IPS DF 4.7 (cell line): Measurements from ENCODE around the gene CLDN4.

ENCODE experiments used
- DNase-seq: peaks from one replicate; pipeline ENCODE4 v3.0.0-alpha.2; 2013; ENCODE audit warnings: low spot score; ENCODE audit errors: extremely low read depth

The CLDN4 gene

GRCh38 chr7:73871163-73872011 lies 40.6 kb downstream of the CLDN4 start:
- no peak for DNase-seq

GRCh38 chr7:73872056-73872908 lies 41.5 kb downstream of the CLDN4 start:
- DNase-seq, result no peak

- no peak for DNase-seq
These were observed 45.6 kb downstream of the CLDN4 start for GRCh38 chr7:73876361-73876760.

- no peak for DNase-seq
These were observed 46.2 kb downstream of the CLDN4 start for GRCh38 chr7:73876973-73877372.

GRCh38 chr7:73879977-73880681 lies 49.3 kb downstream of the CLDN4 start:
- no peak for DNase-seq

- no peak for DNase-seq
These were observed 50.0 kb downstream of the CLDN4 start for GRCh38 chr7:73880755-73881328.

GRCh38 chr7:73881352-73882046 lies 50.7 kb downstream of the CLDN4 start:
- DNase-seq, result no peak

GRCh38 chr7:73882047-73882402 lies 51.2 kb downstream of the CLDN4 start:
- DNase-seq, result no peak
